K562 (cell line): ENCODE measurements around the gene CRIM1. TPM values are rescaled to one million over a fixed set of nuclear protein-coding genes. Genes with fewer than 3 reads are reported as not detected.

Experiments
- CLOCK ChIP-seq: fragments of 250-450 bp; sonication (Bioruptor Pico); IDR thresholded peaks from 2 replicates; pipeline ENCODE4 v1.4.0; 2020; ENCODE audit warnings: mild to moderate bottlenecking, moderate library complexity, borderline replicate concordance
- JUN ChIP-seq, 2 experiments: sonication (generic) in 1 of 2; formaldehyde crosslinking in 1 of 2; IDR thresholded peaks; 2 replicates each; pipeline versions ENCODE4 v1.6.1 to v1.8.0; 2012 to 2022; ENCODE audit warnings: borderline replicate concordance in 2 of 2, mild to moderate bottlenecking in 2 of 2, improper control_type of control experiment in 1 of 2, low read depth in 1 of 2, low read length in 1 of 2, missing genetic modification reagents in 1 of 2
- MBD1 ChIP-seq: fragments of 250-450 bp; sonication (Bioruptor Pico); IDR thresholded peaks from 2 replicates; pipeline ENCODE4 v1.8.0; 2022; ENCODE audit warnings: inconsistent platforms
- MEF2A ChIP-seq: IDR thresholded peaks from 2 replicates; pipeline ENCODE4 v1.6.1; 2011; ENCODE audit warnings: low read depth, mild to moderate bottlenecking, low read length, moderate library complexity; ENCODE audit not compliant: control insufficient read depth
- MTA2 ChIP-seq: fragments of 450-650 bp; IDR thresholded peaks from 2 replicates; pipeline ENCODE4 v1.6.1; 2016; ENCODE audit warnings: low read depth
- RBM25 ChIP-seq: fragments of 200-400 bp; formaldehyde crosslinking; IDR thresholded peaks from 2 replicates; pipeline ENCODE4 v1.6.1; 2018; ENCODE audit warnings: low read length, low read depth, moderate library complexity; ENCODE audit not compliant: severe bottlenecking
- STAT6 ChIP-seq: sonication (generic); formaldehyde crosslinking; IDR thresholded peaks from 2 replicates; pipeline ENCODE4 v1.8.1; 2023; ENCODE audit warnings: mild to moderate bottlenecking, missing genetic modification reagents
- TRIM24 ChIP-seq, 2 experiments: fragments of 450-650 bp; IDR thresholded peaks; 2 replicates each; pipeline ENCODE4 v1.6.1; 2016
- TSHZ1 ChIP-seq: fragments of 250-450 bp; sonication (Bioruptor Pico); IDR thresholded peaks from 2 replicates; pipeline ENCODE4 v1.4.0; 2020; ENCODE audit warnings: mild to moderate bottlenecking, moderate library complexity
- YBX1 ChIP-seq: fragments of 450-650 bp; IDR thresholded peaks from 2 replicates; pipeline ENCODE4 v1.7.1; 2016; ENCODE audit warnings: mild to moderate bottlenecking
- YY1 ChIP-seq, 3 experiments: IDR thresholded peaks; 2 replicates each; pipeline ENCODE4 v1.6.1; 2011; ENCODE audit warnings: low read length in 2 of 3, mild to moderate bottlenecking in 2 of 3, moderate library complexity in 2 of 3, borderline replicate concordance in 1 of 3, control low read depth in 1 of 3, low read depth in 1 of 3; ENCODE audit not compliant: insufficient read depth in 3 of 3, insufficient replicate concordance in 2 of 3, control insufficient read depth in 1 of 3, insufficient read length in 1 of 3; ENCODE audit errors: extremely low read depth in 1 of 3
- ZC3H4 ChIP-seq: sonication (generic); formaldehyde crosslinking; IDR thresholded peaks from 2 replicates; pipeline ENCODE4 v1.9.0; 2021; ENCODE audit warnings: missing genetic modification reagents, borderline replicate concordance
- ZNF121 ChIP-seq: sonication (generic); formaldehyde crosslinking; conservative IDR thresholded peaks from 2 replicates; pipeline ENCODE4 v1.8.0; 2022; ENCODE audit warnings: missing genetic modification reagents
- ZNF143 ChIP-seq: sonication (generic); formaldehyde crosslinking; IDR thresholded peaks from 2 replicates; pipeline ENCODE4 v1.9.0; 2022; ENCODE audit warnings: mild to moderate bottlenecking, missing genetic modification reagents
- ZNF655 ChIP-seq: fragments of 250-450 bp; sonication (Bioruptor Pico); IDR thresholded peaks from 2 replicates; pipeline ENCODE4 v1.5.0; 2021
- polyA plus RNA-seq, 8 experiments: library from polyadenylated mRNA; depleted of rRNA in 4 of 8; stranded (reverse) in 5 of 8; unstranded in 3 of 8; fragments of >200 nt; fragmentation: Nextera tagmentation in 2 of 8; fragmentation: Illumina TruSeq in 1 of 8; extraction: Ambion mirVana in 2 of 8; extraction: Trizol in 1 of 8; gene quantifications; 2 replicates each; pipeline versions ENCODE4 v1.2.1 to v1.2.3, GENCODE V29; 2011 to 2014; ENCODE audit warnings: inconsistent platforms in 1 of 8, missing spikeins in 1 of 8
- total RNA-seq, 7 experiments: library from RNA; depleted of rRNA in 6 of 7; stranded (reverse); fragments of >200 nt in 6 of 7; fragmentation: Illumina TruSeq in 2 of 7; extraction: Trizol in 2 of 7; gene quantifications; 2 replicates each; pipeline versions ENCODE4 v1.2.1 to v1.2.3, GENCODE V29; 2011 to 2021; ENCODE audit warnings: low replicate concordance in 1 of 7

CRIM1 gene
- total and polyA plus RNA-seq, 9 of the 15 experiments (the other 6 are each of a cell fraction or from before 2014, with no cell fraction given): 0.01 to 0.36 (median 0.06) TPM; not detected in 1

GRCh38 chr2:36451512-36451911 is 95.9 kb downstream of the CRIM1 start (continued):
- TF ChIP-seq YY1 (IDR thresholded peaks at IDR 0.05; ENCODE audit: borderline replicate concordance in 1 of 3, control insufficient read depth in 1 of 3, extremely low read depth in 1 of 3, insufficient read depth in 3 of 3, insufficient read length in 1 of 3, insufficient replicate concordance in 2 of 3, low read depth in 1 of 3, low read length in 2 of 3) (no peak), RBM25 (no peak), ZNF121 (CRISPR knock-in tag) (no peak), MEF2A (no peak), CLOCK (CRISPR knock-in tag) (no peak), MBD1 (CRISPR knock-in tag) (no peak), ZNF655 (CRISPR knock-in tag) (no peak), STAT6 (no peak), YBX1 (no peak), MTA2 (peak; percentile 72), ZC3H4 (CRISPR knock-in tag) (no peak), TRIM24 (IDR thresholded peaks at IDR 0.05) (peak in 1 of 2 experiments; percentile 60; a peak in 2 of 4 replicates), TSHZ1 (CRISPR knock-in tag) (no peak), ZNF143 (CRISPR knock-in tag) (no peak), JUN (IDR thresholded peaks at IDR 0.05; ENCODE audit: borderline replicate concordance, low read depth, low read length) (0 out of 2 replicates have a peak, but pooled peaks have one; percentile 19), JUN (CRISPR knock-in tag; IDR thresholded peaks at IDR 0.05; ENCODE audit: borderline replicate concordance) (no peak)
